ENCODE results near the gene ETV3L.
"Not testable (repeated sequence)": the region's sequence is repeated elsewhere in the genome, so short reads cannot be mapped to it uniquely, and the experiment has no call there.

Gene ETV3L

GRCh38 chr1:157104598-157105293 is 5.1 kb upstream of the ETV3L start:
- no peak for DNase-seq

DNA sequence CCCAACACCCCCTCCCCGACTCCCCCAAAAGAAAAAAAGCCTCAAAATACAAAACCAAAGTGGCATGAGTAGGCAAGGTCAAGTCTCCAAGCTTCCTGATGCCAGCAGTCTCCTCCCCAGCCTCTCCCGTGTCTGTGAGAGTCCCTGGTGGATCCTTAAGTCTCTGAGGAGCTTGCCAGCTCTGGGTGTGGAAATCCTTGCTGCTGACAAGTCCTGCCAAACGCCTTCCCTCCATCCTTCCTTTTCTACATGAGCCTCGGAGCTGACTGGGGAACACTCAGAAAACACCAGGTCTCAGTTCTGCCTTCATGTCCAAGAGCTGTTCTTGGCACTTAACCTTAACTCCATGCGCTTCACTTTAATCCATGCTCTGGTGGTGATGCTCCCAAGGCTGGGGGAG is 3.7 kb upstream of the ETV3L start:
- DNase-seq: no peak

DNA sequence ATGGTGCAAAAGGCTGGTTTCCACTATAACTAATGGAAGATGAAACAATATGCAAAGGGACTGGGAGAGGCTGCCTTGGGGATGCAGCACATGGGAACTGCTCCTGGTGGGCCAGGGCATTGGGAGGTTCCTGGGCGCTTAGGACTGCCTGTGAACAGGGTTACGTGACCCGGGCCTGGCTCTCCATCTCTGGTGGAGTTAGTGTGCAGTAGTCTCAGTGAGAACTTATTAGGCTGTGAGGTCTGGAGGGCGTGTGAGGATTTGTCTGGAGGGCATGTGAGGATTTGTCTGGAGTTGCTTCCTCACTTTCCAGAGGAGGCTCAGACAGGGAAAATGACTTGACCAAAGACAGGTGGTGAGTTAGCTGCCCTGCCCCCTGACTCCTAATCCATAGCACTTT is 1.5 kb upstream of the ETV3L start:
- DNase-seq: no peak

DNA sequence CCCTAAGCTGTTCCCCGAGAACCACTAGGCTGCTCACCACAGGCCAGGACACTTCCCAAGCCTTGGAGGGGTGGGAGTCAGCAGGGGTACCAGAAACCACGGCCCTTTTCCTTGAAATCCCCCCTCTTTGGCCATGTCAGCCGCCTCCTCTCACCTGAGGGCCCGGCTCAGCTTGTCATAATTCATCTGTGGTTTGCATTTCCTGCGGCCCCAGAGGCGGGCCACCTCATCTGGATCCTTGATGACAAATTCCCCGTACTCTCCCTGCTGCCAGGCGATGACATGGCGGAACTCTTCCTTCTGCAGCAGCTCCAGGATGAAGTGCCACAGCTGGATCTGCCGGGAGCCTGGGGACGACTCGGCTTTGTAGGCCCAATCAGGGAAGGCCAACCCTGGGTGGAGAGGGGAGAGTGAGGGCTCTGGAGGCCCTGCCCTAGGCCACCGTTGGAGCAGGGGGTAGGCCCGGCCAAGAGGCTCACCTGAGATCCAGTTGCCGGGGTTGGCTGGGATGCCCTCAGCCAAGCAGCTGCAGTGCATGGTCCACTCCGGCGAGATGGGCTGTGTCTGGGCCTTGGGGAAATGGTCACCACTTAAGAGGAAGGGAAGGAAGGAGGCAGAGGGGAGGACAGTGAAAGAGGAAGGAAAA is 498 bp downstream of the ETV3L start:
- DNase-seq: not testable (repeated sequence)

GRCh38 chr1:157098519-157098918 is 1.1 kb downstream of the ETV3L start:
- DNase-seq: no peak

GRCh38 chr1:157097692-157098091 is 1.9 kb downstream of the ETV3L start:
- DNase-seq: no peak

DNA sequence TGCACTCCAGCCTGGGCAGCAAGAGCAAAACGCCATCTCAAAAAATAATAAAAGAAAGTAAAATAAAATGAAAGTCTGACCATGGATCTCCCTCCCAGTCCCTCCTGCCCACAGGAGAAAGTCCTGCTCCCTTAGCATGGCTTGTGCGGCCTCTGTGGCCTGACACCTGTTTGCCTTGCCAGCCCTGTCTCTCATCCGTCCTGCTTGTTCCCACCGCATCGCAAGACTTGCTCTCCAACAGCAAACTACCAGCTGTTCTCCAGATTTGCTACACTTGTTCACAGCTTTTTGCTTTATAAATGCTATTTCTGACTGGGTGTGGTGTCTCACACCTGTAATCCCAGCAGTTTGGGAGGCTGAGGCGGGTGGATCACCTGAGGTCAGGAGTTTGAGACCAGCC is 2.7 kb downstream of the ETV3L start:
- DNase-seq: no peak

DNA sequence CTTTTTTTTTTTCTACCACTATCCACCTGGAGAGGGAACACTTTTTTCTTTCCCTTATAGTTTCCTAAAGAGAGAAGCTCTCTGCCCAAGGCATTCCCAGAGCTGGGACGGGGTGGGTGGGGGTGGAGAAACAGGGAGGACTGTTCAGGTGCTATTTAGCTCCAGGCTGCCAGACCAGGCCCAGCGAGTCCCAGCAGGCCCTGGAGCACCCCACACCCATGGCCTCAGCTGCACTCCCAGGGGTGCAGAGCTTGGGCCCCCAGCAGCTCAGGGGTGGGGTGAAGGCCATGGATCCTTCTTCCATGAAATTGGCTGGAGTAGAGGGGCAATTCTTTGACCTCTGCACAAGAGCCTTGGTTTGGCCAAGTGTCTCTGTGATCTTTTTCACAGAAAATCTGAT is 4.1 kb downstream of the ETV3L start:
- no peak for DNase-seq

DNA sequence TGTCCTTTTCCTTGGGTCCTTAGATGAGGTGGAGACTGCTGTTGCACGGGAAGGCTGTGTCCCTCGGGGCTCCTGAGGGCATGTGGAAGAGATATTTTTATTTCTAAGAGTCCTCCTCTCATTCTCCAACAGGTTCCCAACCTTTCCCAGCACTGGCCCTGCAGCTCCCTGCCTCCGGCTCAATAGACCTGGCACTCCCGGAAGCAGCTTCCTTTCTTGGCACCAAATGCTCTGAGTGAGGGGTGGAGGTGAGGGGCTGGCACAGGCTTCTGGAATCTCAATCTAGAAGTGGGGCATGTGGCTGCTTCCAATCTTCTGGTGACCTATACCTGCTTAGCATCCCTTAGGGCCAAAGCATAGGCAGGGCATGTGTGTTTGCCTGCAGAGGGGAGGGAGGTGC is 4.5 kb downstream of the ETV3L start:
- no peak for DNase-seq

DNA sequence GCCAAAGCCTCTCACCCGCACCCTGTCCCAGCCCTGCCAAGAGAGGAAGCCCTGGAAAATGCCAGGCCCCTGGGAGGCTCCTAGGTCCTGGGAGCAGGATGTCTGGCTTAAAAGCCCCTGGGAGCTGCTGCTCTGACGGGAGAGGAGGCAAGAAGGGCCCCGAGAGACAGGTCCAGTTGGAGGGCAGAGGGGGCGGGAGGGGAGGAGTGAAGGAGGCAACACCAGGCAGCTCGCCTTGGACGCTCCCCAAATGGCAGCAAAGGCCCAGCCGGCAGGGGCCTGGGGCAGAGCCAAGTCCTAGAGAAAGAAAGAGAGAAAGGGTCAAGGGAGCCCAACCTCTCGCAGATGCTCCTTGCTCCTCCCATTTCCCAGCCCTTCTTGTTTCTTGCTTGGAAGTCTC is 6.8 kb downstream of the ETV3L start:
- no peak for DNase-seq

DNA sequence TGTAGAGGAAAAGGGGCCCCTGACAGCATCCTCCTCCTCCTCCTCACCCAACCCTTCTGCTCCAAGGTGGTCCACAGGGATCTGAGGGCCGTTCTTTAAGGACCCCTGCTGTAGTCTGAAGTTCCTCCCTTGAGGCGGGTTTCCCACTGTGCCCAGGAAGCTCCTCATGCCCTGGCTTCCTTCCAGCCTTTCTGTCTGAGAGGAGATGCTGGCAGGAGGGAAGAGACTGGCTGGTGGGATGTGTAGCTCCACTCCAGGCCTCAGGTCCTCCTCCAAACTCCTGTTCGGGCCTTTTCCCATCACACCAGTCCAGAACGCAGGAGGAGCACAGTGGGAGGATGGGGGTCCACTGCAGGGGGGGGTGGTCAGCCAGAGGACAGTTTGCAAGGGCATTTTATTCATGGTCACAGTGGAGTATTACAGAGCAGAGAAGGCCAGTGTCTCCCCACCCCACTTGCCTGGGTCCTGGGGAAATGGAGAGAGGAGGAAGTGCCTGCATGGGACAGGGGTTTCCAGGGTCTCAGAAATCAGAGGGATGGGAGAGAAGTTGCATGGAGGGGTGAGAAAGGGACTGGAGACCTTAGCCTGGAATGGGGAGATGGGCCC is 7.8 kb downstream of the ETV3L start:
- DNase-seq: no peak

DNA sequence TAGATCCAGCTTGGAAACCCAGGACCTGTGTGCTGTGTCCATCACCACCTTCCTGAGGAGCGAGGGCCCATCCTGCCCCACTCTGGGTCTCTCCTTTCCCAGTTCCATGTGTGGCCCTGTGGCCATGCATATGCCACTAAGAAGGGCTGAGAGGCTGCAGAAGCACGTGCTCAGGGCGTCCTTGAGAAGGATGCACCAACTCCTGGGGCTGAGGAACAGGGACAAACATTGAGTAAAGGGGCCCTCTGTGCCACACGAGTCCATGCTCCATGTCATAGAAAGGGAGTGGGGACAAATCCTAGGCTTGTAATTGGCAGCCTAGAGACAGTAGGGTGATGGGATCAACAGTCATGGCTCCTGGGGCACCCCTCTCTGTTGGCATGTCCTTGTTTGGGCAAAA is 8.4 kb downstream of the ETV3L start:
- DNase-seq: no peak

DNA sequence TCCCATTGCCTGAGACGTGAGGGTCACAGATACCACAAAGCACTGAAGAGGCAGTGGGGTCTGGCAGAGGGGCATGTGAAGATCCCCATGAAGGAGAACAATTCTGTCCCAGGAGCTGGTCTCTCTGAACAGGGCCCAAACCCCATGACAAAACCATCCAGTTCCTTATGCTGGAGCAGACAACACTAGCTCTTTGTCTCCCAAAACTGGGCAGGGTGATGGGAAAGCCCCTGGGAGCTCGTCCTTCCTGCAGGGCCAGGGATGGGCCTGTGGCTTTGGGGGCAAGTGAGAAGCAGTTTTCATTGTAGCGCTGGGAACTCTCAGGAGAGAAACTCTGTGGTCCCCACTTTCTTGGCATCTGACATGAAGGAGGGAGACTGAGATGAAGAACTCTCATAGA is 8.8 kb downstream of the ETV3L start:
- DNase-seq: no peak

- DNase-seq: peak; percentile 43
These were observed 9.4 kb downstream of the ETV3L start for GRCh38 chr1:157090196-157090647.

DNA sequence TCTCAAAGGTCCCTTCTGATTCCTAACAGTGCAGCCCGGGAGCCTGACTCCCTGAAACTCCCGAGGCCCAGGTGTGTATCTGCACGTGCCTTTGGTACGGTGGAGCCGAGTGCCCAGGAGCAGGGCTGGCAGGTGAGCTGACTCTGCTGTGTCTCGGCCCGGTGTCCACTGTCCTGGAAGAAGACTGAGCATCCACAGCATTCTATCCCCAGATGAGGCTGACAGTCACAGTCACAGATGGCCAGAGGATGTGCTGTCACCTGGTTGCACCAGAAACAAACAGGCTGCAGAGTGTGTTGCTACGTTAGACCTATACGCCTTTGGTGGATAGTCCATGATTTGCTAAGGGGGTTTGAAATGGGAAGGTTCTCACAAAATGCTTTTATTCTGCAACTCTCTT is 9.8 kb downstream of the ETV3L start:
- DNase-seq: no peak

DNA sequence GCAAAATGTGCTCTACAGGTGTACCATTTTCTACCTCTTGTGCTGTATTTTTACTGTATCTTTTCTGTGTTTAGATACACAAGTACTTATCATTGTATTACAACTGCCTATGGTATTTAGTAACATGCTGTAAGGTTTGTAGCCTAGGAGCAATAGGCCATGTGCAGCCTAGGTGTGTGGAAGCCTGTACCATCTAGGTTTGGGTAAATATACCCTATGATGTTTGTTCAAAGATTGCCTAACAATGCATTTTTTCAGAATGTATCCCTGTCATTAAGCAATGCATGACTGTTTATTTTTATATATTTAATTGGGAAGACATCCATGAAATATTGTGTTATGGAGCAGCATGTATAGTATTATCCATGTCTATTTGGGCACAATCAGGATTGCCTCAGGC is 11.0 kb downstream of the ETV3L start:
- DNase-seq: no peak

- no peak for DNase-seq
These were observed 12.6 kb downstream of the ETV3L start for GRCh38 chr1:157087030-157087429.

GRCh38 chr1:157086299-157086698 is 13.3 kb downstream of the ETV3L start:
- DNase-seq: no peak

GRCh38 chr1:157085421-157085820 is 14.2 kb downstream of the ETV3L start:
- DNase-seq: no peak

- no peak for DNase-seq
These were observed 14.9 kb downstream of the ETV3L start for GRCh38 chr1:157084720-157085119.

- DNase-seq: peak; percentile 69
These were observed 17.9 kb downstream of the ETV3L start for GRCh38 chr1:157081707-157082106.

GRCh38 chr1:157080714-157081113 is 18.9 kb downstream of the ETV3L start:
- no peak for DNase-seq

- DNase-seq: no peak
These were observed 22.2 kb downstream of the ETV3L start for GRCh38 chr1:157077394-157077793.

- DNase-seq: peak; percentile 5
These were observed 25.5 kb downstream of the ETV3L start for GRCh38 chr1:157073944-157074685.
